KMS-11 (cell line): ENCODE measurements around the gene SMIM14.
"Not testable (repeated sequence)": the region's sequence is repeated elsewhere in the genome, so short reads cannot be mapped to it uniquely, and the experiment has no call there.

ENCODE experiments used
- H2AFZ ChIP-seq: fragments of 200-600 bp; sonication (generic); 2 replicates; pipeline ENCODE4 v1.6.1; 2016; ENCODE audit warnings: antibody characterized with exemption, mixed run types, low read depth
- H3K27ac ChIP-seq: fragments of 200-600 bp; sonication (generic); 2 replicates; pipeline ENCODE4 v1.6.1; 2016; ENCODE audit warnings: mild to moderate bottlenecking, mixed run types
- H3K27me3 ChIP-seq: fragments of 200-600 bp; sonication (generic); 2 replicates; pipeline ENCODE4 v1.6.1; 2017; ENCODE audit warnings: mild to moderate bottlenecking, low read depth, mixed run types, moderate library complexity; ENCODE audit not compliant: insufficient read depth
- H3K36me3 ChIP-seq: fragments of 200-600 bp; sonication (generic); 2 replicates; pipeline ENCODE4 v1.6.1; 2017; ENCODE audit warnings: mild to moderate bottlenecking, mixed run types; ENCODE audit not compliant: insufficient read depth
- H3K4me1 ChIP-seq: fragments of 200-600 bp; sonication (generic); 2 replicates; pipeline ENCODE4 v1.6.1; 2016; ENCODE audit warnings: mild to moderate bottlenecking, low read depth, mixed run types; ENCODE audit not compliant: poor library complexity, severe bottlenecking
- H3K4me2 ChIP-seq: fragments of 200-600 bp; sonication (generic); 2 replicates; pipeline ENCODE4 v1.7.0; 2016; ENCODE audit warnings: mild to moderate bottlenecking, mixed run types
- H3K4me3 ChIP-seq: fragments of 200-600 bp; sonication (generic); IDR thresholded peaks from 2 replicates; pipeline ENCODE4 v1.6.1; 2017; ENCODE audit warnings: low read depth, low read length, mixed read lengths; ENCODE audit not compliant: insufficient read depth
- H3K79me2 ChIP-seq: fragments of 200-600 bp; sonication (generic); 2 replicates; pipeline ENCODE4 v1.6.1; 2016; ENCODE audit warnings: low read depth, mixed run types; ENCODE audit not compliant: insufficient read depth
- H3K9ac ChIP-seq: fragments of 200-600 bp; sonication (generic); 2 replicates; pipeline ENCODE4 v1.6.1; 2016; ENCODE audit warnings: mild to moderate bottlenecking, mixed run types
- H4K20me1 ChIP-seq: fragments of 200-600 bp; sonication (generic); 2 replicates; pipeline ENCODE4 v1.6.1; 2016; ENCODE audit warnings: mild to moderate bottlenecking, mixed run types; ENCODE audit not compliant: insufficient read depth
- TF ChIP-seq, protein P1 (sequence below): fragments of 200-600 bp; sonication (generic); conservative IDR thresholded peaks from 2 replicates; pipeline ENCODE4 v1.6.1; 2017; ENCODE audit warnings: low read depth, mild to moderate bottlenecking, antibody characterized with exemption, low read length, moderate library complexity, mixed read lengths

SMIM14 gene

DNA sequence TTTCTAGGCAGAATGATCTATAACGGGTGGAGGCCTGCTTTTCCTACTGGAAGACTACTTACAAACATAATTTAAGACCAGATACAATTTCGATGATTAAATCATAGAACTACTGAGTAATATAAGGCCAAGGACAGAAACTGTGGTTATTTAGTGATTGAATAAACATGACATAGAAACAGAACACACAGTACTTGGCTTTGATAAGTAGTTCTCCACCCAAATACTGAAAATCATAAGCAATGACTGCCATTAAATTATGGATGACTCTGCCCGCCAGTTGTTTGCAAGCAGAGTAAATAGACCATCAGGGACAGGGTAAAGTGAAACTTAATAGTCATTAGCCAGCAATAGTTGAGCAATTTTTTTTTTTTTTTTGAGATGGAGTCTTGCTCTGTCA is 17.2 kb upstream of the SMIM14 start:
- TF ChIP-seq, protein P1, sequence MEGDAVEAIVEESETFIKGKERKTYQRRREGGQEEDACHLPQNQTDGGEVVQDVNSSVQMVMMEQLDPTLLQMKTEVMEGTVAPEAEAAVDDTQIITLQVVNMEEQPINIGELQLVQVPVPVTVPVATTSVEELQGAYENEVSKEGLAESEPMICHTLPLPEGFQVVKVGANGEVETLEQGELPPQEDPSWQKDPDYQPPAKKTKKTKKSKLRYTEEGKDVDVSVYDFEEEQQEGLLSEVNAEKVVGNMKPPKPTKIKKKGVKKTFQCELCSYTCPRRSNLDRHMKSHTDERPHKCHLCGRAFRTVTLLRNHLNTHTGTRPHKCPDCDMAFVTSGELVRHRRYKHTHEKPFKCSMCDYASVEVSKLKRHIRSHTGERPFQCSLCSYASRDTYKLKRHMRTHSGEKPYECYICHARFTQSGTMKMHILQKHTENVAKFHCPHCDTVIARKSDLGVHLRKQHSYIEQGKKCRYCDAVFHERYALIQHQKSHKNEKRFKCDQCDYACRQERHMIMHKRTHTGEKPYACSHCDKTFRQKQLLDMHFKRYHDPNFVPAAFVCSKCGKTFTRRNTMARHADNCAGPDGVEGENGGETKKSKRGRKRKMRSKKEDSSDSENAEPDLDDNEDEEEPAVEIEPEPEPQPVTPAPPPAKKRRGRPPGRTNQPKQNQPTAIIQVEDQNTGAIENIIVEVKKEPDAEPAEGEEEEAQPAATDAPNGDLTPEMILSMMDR: no peak
- H3K4me3 ChIP-seq: no peak overlapping the region
- no peaks in the 10 kb centered on the region for H4K20me1 ChIP-seq
- no peaks in the 10 kb centered on the region for H3K36me3 ChIP-seq
- H3K4me2 ChIP-seq: no peak overlapping the region
- no peaks in the 10 kb centered on the region for H3K27me3 ChIP-seq
- H3K4me1 ChIP-seq: no peaks in the 10 kb centered on the region
- no peaks in the 10 kb centered on the region for H3K79me2 ChIP-seq
- no peak overlapping the region for H3K9ac ChIP-seq
- no peak overlapping the region for H2AFZ ChIP-seq
- no peak overlapping the region for H3K27ac ChIP-seq

DNA sequence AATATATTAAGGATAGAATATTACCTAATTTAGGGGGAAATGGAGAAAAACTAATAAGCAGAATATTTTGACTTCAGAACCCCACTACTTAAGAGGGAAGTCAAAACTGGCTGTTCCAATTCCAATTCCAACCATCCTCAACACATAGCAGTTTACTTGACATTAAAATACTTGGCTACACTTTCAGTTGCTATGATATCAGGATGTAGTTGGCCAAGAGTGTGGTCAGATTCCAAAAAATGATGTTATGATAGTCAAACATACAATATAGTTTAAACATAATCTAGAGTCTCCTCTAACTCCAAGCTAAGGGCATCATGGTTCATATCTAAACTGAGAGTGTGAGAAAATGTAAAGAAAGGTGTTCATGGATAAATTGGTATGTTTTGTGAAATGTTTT is 16.5 kb upstream of the SMIM14 start:
- Histone ChIP-seq H2AFZ (no peak overlapping the region), H3K27me3 (no peaks in the 10 kb centered on the region), H3K36me3 (no peaks in the 10 kb centered on the region), H3K9ac (no peak overlapping the region), H4K20me1 (no peaks in the 10 kb centered on the region), H3K27ac (no peak overlapping the region), H3K4me1 (no peaks in the 10 kb centered on the region), H3K4me2 (no peak overlapping the region), H3K79me2 (no peaks in the 10 kb centered on the region), H3K4me3 (no peak overlapping the region)
- TF ChIP-seq, protein P1: no peak

DNA sequence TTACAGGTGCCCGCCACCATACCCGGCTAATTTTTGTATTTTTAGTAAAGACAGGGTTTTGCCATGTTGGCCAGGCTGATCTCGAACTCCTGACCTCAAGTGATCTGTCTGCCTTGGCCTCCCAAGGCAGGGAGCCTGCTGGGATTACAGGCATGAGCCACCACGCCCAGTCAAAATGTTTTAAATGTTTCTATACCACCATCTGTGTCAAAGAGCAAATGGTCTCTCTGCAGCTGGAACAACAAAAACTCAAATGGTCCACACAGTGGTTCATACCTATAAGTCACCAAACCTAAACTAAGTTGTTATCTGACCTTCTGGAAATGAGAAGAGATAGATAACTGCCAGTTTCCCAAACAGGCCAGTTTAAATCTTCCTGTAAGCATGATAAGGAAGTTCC is 12.9 kb upstream of the SMIM14 start:
- H3K9ac ChIP-seq, H3K4me3 ChIP-seq, H3K4me1 ChIP-seq, H3K79me2 ChIP-seq, H3K36me3 ChIP-seq, H2AFZ ChIP-seq, H3K27ac ChIP-seq, H3K27me3 ChIP-seq, H4K20me1 ChIP-seq, H3K4me2 ChIP-seq: not testable (repeated sequence)

DNA sequence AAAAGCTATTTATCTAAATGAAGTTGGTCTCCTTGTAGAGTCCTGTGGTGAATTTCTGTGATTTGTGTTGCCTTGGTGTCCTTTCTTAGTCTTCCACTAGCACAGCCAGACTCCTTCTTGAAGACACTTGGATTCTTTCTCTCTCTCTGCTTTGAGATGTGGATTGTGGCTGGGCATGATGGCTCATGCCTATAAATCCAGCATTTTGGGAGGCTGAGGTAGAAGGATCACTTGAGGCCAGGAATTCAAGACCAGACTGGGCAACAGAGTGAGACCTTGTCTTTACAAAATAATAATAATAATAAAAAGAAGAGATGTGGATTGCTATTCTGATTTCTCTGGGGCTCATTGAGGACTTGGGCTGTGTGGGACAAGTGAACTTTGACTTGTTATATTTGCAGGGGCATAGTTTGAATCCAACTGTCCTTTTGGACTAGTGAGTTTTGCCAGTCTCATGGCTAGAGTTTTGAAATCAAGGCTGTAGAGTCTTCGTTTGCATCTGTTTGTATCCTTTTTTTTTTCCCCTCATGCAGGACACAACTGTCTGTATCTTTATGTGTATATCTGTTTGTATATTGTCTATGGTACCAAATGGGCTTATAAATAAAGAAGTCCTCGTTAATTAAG is 11.1 kb upstream of the SMIM14 start:
- TF ChIP-seq, protein P1: no peak

DNA sequence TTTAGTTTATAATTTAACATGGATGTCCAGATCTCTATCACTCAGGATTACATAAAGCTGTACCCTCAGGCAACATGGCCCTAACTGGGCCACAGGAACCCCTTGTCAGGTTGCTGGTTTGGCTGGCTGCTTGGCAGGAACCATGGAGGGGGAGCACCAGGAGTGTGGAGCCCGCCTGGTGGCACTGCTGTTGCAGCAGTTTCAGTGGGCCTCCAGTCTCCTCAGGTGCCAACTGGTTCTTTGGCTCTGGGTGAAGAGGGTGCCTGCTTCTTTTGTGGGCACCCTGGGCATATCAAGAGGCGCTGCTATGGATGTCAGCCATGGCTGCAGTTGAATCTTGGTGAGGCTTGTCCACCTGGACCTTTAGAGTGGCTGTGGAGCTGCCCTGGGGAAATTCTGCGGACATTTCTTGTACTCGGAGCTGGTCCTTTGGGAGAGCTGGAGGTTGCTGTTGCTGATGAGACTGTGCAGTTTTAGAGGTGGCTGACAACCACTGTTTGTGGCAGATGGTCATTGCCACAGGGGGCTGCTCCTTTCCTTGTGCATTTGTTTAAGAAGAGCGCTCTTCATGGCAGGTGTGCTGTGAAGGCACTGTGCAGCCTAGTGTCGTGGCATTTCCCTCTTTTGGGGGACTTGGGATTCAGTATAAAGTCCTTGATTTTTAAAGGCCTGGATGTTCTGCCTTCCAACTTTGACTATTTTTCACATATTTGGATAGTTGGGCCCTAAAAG is 10.3 kb upstream of the SMIM14 start:
- TF ChIP-seq, protein P1: no peak
- no peaks in the 10 kb centered on the region for H3K36me3 ChIP-seq
- no peak overlapping the region for H3K9ac ChIP-seq

More for the DNA sequence above, 11.1 kb upstream of the SMIM14 start:
- H3K79me2 ChIP-seq: no peaks in the 10 kb centered on the region
- H3K27ac ChIP-seq: no peak overlapping the region
- H3K4me1 ChIP-seq: no peaks in the 10 kb centered on the region
- no peaks in the 10 kb centered on the region for H3K36me3 ChIP-seq
- no peaks in the 10 kb centered on the region for H3K27me3 ChIP-seq
- no peak overlapping the region for H3K4me2 ChIP-seq
- H3K4me3 ChIP-seq: no peak overlapping the region
- no peak overlapping the region for H2AFZ ChIP-seq
- H4K20me1 ChIP-seq: no peaks in the 10 kb centered on the region
- no peak overlapping the region for H3K9ac ChIP-seq

More for the DNA sequence above, 10.3 kb upstream of the SMIM14 start:
- no peaks in the 10 kb centered on the region for H3K4me1 ChIP-seq
- no peaks in the 10 kb centered on the region for H3K27me3 ChIP-seq
- no peak overlapping the region for H2AFZ ChIP-seq
- no peak overlapping the region for H3K27ac ChIP-seq
- no peaks in the 10 kb centered on the region for H3K79me2 ChIP-seq
- no peak overlapping the region for H3K4me3 ChIP-seq
- no peak overlapping the region for H3K4me2 ChIP-seq
- no peaks in the 10 kb centered on the region for H4K20me1 ChIP-seq
